ENCODE measurements around the gene ATP1A2.
A peak's percentile ranks its signal among the peaks of the same experiment; 100 is the strongest.

ATP1A2 gene

DNA sequence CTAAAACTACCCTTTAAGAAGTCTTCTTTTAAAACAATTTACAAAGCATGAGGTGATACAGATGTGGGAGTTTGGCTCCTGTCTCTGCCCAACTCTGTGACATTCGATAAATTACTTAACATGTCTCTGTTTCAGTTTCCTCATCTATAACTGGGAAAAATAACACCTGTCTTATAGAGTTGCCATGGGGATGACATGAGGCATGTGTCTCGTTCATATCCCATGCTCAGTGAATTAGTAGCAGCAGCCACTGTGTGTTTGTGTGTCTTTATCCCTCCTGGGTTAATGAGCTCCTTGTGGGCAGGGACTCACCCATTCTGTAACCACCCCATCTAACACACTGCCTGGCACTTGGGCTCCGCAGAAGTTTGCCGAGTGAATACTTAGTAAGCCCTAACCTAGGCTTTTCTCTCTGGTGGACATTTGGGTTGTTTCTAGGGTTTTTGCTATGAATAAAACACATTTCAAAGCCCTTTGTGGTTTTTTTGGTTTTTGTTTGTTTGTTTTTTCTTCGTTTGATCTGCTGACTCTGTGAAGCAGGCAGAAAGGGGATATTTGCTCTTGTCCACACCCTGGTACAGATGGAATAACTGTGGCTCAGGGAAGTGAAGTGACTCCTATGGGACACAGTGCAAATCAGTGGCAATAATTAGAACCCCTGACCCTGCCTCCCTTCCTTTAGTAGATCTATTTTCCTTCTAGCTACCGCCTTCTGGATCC lies 35.0 kb upstream of the ATP1A2 start:
- H3K4me3 ChIP-seq, result no peak overlapping the region
- no peak for DNase-seq (ENCODE audit: low spot score in 2 of 2)
- in situ Hi-C loops (cut with MboI; ENCODE audit: low sequenced_read_pairs), result loop anchor here (10.0 kb wide), 1 partner anchor 146 kb away; no protein-coding TSS in a partner anchor
- no peaks in the 10 kb centered on the region for H3K36me3 ChIP-seq (replicated peaks)
- H3K9me3 ChIP-seq, result no peaks in the 10 kb centered on the region
- H3K27me3 ChIP-seq (ENCODE audit: low read depth), result peaks cover 51% of the 10 kb centered on the region
- no peaks in the 10 kb centered on the region for H3K4me1 ChIP-seq

DNA sequence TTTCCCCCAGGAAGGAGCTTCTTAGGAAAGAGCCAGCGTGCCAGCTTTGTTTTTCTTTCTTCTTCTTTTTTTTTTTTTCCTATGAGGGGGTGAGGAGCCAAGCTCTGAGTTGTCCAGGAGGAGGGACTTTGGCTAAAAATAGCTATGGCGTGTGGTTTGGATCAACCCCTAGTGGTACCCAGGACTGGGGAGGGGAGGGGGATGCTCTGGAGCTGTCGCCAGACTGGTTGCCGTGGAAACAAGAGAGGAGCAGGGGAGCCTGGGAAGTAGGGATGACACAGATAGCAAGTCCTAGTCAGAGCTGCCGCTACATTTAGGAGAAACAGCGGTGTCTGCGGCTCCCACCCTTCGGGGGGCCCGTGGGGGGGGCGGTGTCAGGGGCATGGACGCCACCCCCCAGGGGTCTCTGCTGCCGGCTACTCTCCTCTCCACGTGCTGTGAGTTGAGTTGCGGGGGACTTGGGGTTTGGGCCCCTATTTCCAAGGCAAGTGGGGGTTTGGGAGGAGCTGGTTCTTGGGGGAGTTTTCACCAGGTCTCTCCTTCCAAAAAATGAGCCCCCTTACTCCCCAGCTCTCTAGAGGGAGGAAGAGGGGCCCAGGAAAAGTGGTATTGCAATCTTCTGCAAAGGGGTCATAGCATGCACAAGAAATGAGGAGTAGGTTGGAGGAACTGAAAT lies 34.2 kb upstream of the ATP1A2 start, which contains the start of gene KCNJ9:
Gene KCNJ9, plus strand, starts transcription at position 278 of the 676 bp plus-strand sequence. CDS start 2,493 bp downstream, outside the sequence.
- H3K36me3 ChIP-seq (replicated peaks), result no peaks in the 10 kb centered on the region

DNA sequence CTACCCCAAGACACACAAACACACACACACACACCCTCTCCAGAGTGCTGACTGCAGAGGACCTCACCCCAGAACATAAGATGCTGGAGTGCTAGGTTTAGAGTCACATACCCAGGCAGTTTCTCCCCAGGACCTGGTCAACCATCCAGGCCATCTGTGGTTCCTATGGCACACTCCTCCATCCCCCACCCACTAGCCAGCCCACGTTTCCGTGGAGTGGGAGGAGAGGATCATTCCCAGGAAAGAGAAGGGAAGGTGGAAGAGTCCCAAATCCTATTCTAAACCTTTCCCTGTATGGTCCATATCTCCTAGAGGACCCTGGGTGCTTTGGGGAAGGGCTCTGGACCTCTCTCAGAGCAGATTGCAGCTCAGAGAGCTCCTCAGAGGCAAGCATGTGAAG lies 33.1 kb upstream of the ATP1A2 start:
- no peaks in the 10 kb centered on the region for H3K36me3 ChIP-seq (replicated peaks)
- H3K4me1 ChIP-seq, result no peaks in the 10 kb centered on the region
- in situ Hi-C loops (cut with MboI; ENCODE audit: low sequenced_read_pairs), result loop anchor here (10.0 kb wide), 1 partner anchor 148 kb away; no protein-coding TSS in a partner anchor

More for the DNA sequence above, 34.2 kb upstream of the ATP1A2 start, which contains the start of gene KCNJ9:
- in situ Hi-C loops (cut with MboI; ENCODE audit: low sequenced_read_pairs), result loop anchor here (10.0 kb wide), 1 partner anchor 147 kb away; no protein-coding TSS in a partner anchor
- Histone ChIP-seq H3K27me3 (ENCODE audit: low read depth) (peaks cover 44% of the 10 kb centered on the region), H3K9me3 (no peaks in the 10 kb centered on the region), H3K4me3 (no peak within 1 kb of the TSS), H3K4me1 (no peaks in the 10 kb centered on the region)
- no peak for DNase-seq (ENCODE audit: low spot score in 2 of 2)

DNA sequence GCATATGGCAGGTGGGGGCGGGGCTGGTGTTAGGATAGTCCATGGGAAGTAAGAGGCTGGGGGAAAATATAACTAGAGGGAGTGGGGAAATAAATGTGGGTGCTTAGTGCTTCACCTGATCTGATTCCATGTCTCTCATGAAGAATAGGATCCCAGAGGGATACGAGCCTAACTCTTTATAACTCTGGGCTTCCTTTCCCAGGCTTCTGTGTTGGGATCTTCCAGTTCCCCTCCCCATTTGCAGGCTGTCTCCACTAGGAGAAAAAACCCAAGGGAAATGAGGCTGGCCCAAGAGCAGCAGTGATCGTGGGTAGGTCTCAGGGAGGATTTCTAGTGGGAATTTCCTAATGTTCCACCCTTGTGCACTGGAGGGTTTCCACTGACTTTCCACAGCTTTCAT lies 32.6 kb upstream of the ATP1A2 start:
- no peak for DNase-seq (ENCODE audit: low spot score in 2 of 2)
- in situ Hi-C loops (cut with MboI; ENCODE audit: low sequenced_read_pairs), result loop anchor here (10.0 kb wide), 1 partner anchor 148 kb away; no protein-coding TSS in a partner anchor
- Histone ChIP-seq H3K9me3 (no peaks in the 10 kb centered on the region), H3K4me3 (no peak overlapping the region), H3K4me1 (no peaks in the 10 kb centered on the region), H3K27me3 (ENCODE audit: low read depth) (peaks cover 38% of the 10 kb centered on the region), H3K36me3 (replicated peaks) (no peaks in the 10 kb centered on the region)

More for the DNA sequence above, 33.1 kb upstream of the ATP1A2 start:
- Histone ChIP-seq H3K9me3 (no peaks in the 10 kb centered on the region), H3K27me3 (ENCODE audit: low read depth) (peaks cover 38% of the 10 kb centered on the region), H3K4me3 (no peak overlapping the region)
- DNase-seq (ENCODE audit: low spot score in 2 of 2), result no peak

- H3K4me3 ChIP-seq, result no peak overlapping the region
- peak in 1 of 2 experiments; percentile 74 for DNase-seq (ENCODE audit: low spot score in 2 of 2)
- no peaks in the 10 kb centered on the region for H3K9me3 ChIP-seq
- H3K36me3 ChIP-seq (replicated peaks), result no peaks in the 10 kb centered on the region
- H3K4me1 ChIP-seq, result no peaks in the 10 kb centered on the region
- in situ Hi-C loops (cut with MboI; ENCODE audit: low sequenced_read_pairs), result loop anchor here (10.0 kb wide), 1 partner anchor 149 kb away; no protein-coding TSS in a partner anchor
- H3K27me3 ChIP-seq (ENCODE audit: low read depth), result peaks cover 32% of the 10 kb centered on the region
Observed at GRCh38 chr1:160083968-160084770, 31.4 kb upstream of the ATP1A2 start.

- H3K27me3 ChIP-seq (ENCODE audit: low read depth), result peaks cover 30% of the 10 kb centered on the region
- in situ Hi-C loops (cut with MboI; ENCODE audit: low sequenced_read_pairs), result loop anchor here (10.0 kb wide), 1 partner anchor 150 kb away; no protein-coding TSS in a partner anchor
- no peaks in the 10 kb centered on the region for H3K9me3 ChIP-seq
- no peaks in the 10 kb centered on the region for H3K36me3 ChIP-seq (replicated peaks)
- H3K4me3 ChIP-seq, result no peak overlapping the region
- no peak for DNase-seq (ENCODE audit: low spot score in 2 of 2)
- H3K4me1 ChIP-seq, result no peaks in the 10 kb centered on the region
Observed at GRCh38 chr1:160084771-160085321, 30.7 kb upstream of the ATP1A2 start.

DNA sequence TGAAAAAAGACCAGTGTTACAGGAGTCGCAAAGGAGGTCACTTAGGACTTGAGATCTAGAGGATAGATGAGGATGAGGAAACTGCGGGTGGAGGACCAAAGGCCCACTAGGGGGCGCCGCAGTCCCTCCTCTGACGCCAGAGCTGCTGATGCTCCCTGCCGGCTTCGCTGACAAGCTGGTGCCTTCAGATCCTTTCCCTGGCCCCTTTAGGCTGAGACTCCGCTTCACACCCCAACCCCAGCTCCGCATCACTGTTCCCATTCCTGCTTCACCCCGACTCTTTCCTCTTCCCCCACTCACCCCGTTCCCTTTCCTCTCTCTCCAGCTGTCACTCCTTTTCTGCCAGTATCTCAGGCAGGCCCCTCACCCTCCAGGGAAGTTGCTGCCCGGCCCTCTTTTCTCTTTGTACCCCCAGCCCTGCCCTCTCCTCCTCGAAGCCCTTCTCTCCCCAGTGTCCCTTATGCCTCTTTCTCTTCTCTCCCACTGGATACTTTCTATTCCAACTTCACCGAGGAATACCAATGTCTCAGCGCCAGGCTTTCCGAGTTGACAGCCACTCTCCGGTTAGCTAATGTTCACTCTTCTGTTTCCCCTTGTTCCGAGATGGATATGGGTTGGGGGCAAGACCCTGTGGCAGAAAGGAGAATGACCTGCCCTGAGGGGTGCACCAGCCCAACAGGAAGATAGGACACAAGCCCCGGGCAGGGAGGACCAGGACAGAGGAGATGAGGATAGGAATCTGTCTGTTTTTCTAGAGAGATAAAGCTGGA lies 29.7 kb upstream of the ATP1A2 start:
- Histone ChIP-seq H3K9me3 (no peaks in the 10 kb centered on the region), H3K27me3 (ENCODE audit: low read depth) (peaks cover 20% of the 10 kb centered on the region), H3K36me3 (replicated peaks) (no peaks in the 10 kb centered on the region), H3K4me3 (no peak overlapping the region), H3K4me1 (no peaks in the 10 kb centered on the region)
- in situ Hi-C loops (cut with MboI; ENCODE audit: low sequenced_read_pairs), result loop anchor here (10.0 kb wide), 1 partner anchor 151 kb away; no protein-coding TSS in a partner anchor
- peak; percentile 79 to 87 for DNase-seq (ENCODE audit: low spot score in 2 of 2)

DNA sequence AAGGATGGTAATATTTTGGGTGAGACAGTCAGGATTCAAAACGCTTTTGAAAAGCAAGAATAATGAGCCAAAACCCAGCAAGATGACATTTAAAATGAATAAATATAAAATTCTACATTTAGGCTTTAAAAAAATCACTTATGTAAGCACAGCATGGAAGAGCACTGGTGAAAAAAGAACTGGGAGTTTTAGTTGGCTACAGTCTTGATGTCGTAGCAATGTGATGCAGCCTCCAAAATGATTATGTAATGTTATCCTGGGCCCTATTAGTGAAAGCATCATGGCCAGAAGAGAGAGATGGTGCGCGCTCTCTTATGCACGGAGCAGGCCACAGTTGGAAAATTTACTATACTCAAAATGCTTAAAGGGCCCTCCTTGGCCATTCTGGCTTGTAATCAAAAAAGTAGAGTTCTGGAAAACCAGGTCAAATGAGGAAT lies 29.1 kb upstream of the ATP1A2 start:
- in situ Hi-C loops (cut with MboI; ENCODE audit: low sequenced_read_pairs), result loop anchor here (10.0 kb wide), 1 partner anchor 152 kb away; no protein-coding TSS in a partner anchor
- Histone ChIP-seq H3K36me3 (replicated peaks) (no peaks in the 10 kb centered on the region), H3K9me3 (no peaks in the 10 kb centered on the region), H3K4me3 (no peak overlapping the region), H3K4me1 (no peaks in the 10 kb centered on the region), H3K27me3 (ENCODE audit: low read depth) (peaks cover 16% of the 10 kb centered on the region)
- DNase-seq (ENCODE audit: low spot score in 2 of 2), result no peak

GRCh38 chr1:160087118-160087662 lies 28.4 kb upstream of the ATP1A2 start:
- no peaks in the 10 kb centered on the region for H3K36me3 ChIP-seq (replicated peaks)
- DNase-seq (ENCODE audit: low spot score in 2 of 2), result no peak
- peaks cover 9% of the 10 kb centered on the region for H3K27me3 ChIP-seq (ENCODE audit: low read depth)
- no peaks in the 10 kb centered on the region for H3K9me3 ChIP-seq
- no peaks in the 10 kb centered on the region for H3K4me1 ChIP-seq
- in situ Hi-C loops (cut with MboI; ENCODE audit: low sequenced_read_pairs), result loop anchor here (10.0 kb wide), 1 partner anchor 152 kb away; no protein-coding TSS in a partner anchor
- no peak overlapping the region for H3K4me3 ChIP-seq

DNA sequence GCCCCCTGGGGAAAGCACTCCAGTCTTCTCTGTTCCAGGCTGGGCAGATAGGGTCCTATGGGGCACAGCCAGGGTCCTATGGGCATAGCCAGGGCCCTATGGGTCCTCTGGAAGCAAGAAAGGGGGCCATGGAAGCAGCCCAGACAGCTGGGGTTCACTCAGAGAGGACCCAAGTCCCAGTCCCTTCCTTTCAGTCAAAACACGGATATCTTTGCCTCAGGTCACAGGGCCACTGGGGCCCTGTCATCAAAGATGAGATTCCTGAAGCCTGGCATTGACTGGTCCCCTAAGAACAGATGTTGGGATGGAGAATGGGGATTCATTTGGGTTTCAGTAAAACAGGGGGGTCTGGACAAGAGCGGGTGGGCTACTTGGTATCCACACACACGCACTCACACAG lies 25.7 kb upstream of the ATP1A2 start:
- no peak overlapping the region for H3K4me3 ChIP-seq
- in situ Hi-C loops (cut with MboI; ENCODE audit: low sequenced_read_pairs), result loop anchor here (10.0 kb wide), 1 partner anchor 155 kb away; no protein-coding TSS in a partner anchor
- H3K9me3 ChIP-seq, result no peaks in the 10 kb centered on the region
- H3K4me1 ChIP-seq, result no peaks in the 10 kb centered on the region
- DNase-seq (ENCODE audit: low spot score in 2 of 2), result no peak
- no peaks in the 10 kb centered on the region for H3K36me3 ChIP-seq (replicated peaks)
- no peaks in the 10 kb centered on the region for H3K27me3 ChIP-seq (ENCODE audit: low read depth)

- in situ Hi-C loops (cut with MboI; ENCODE audit: low sequenced_read_pairs), result no loop called here
- Histone ChIP-seq H3K36me3 (replicated peaks) (no peaks in the 10 kb centered on the region), H3K27me3 (ENCODE audit: low read depth) (no peaks in the 10 kb centered on the region), H3K9me3 (no peaks in the 10 kb centered on the region), H3K4me1 (peaks cover 3% of the 10 kb centered on the region), H3K4me3 (no peak overlapping the region)
- no peak for DNase-seq (ENCODE audit: low spot score in 2 of 2)
Observed at GRCh38 chr1:160090760-160091159, 24.8 kb upstream of the ATP1A2 start.

DNA sequence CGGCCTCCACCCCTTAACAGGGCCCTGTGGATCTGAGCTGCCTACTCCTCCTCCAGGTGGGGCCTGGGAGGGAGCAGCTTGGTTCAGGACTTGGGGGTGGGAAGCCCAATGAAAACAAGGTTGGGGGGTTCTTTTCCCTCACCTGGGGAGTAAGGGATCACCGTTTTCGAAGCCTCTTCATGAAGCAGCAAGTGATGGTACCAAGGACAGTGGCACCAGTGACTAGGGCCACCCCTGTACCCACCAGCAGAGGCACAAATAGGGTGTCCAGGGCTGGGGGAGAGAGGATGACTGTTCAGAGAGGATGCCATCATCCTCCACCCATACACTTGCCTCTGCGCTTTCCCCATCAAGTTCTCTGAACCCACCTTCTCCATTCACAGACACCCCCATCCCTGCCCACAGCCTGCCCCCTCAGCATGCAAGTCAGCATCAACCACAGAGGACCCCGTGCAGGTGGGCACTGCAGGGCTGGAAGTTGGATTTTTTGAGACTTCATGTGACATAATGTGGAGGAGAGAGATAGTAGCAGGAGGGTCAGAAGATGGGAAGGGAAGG lies 23.8 kb upstream of the ATP1A2 start:
- Histone ChIP-seq H3K4me3 (no peak overlapping the region), H3K9me3 (no peaks in the 10 kb centered on the region), H3K36me3 (replicated peaks) (no peaks in the 10 kb centered on the region), H3K27me3 (ENCODE audit: low read depth) (no peaks in the 10 kb centered on the region), H3K4me1 (peaks cover 13% of the 10 kb centered on the region)
- DNase-seq (ENCODE audit: low spot score in 2 of 2), result no peak
- in situ Hi-C loops (cut with MboI; ENCODE audit: low sequenced_read_pairs), result no loop called here
